Naive thymus-derived CD8-positive, alpha-beta T cell (primary cell): ENCODE results near the gene SPATA20. TPM values are rescaled to one million over a fixed set of nuclear protein-coding genes. Genes with fewer than 3 reads are reported as not detected.

Experiments used
- ATAC-seq, 2 donors: fragments of 150-1000 bp; cut with Tn5 transposase in 1 of 2; sonication (Bioruptor Pico), chemical (Tn5 transposase) in 1 of 2; 1 replicate in 1 of 2; 2 replicates in 1 of 2; pipeline ENCODE4 v1.10.0; 2021; ENCODE audit warnings: mild to moderate bottlenecking in 2 of 2, moderate library complexity in 2 of 2
- POLR2A ChIA-PET: fragments of 350-600 bp; sonication (Branson Sonifier 250); formaldehyde crosslinking; loops from one replicate; lab custom pipeline; 2021; ENCODE audit warnings: antibody characterized with exemption; lab: Charles Lee
- DNase-seq, 10 donors: peaks; one replicate each; pipeline versions ENCODE4 v3.0.0 to v3.0.0-alpha.2; 2020 to 2022
- H3K27ac Mint-ChIP-seq, 10 donors: one replicate each; pipeline ENCODE4 v1.8.0; 2020 to 2022; ENCODE audit warnings: mild to moderate bottlenecking in 10 of 10, mixed read lengths in 10 of 10, moderate library complexity in 4 of 10, inconsistent platforms in 1 of 10
- H3K27me3 Mint-ChIP-seq, 5 donors: one replicate each; pipeline ENCODE4 v1.8.0; 2021 to 2022; ENCODE audit warnings: mixed read lengths in 5 of 5
- H3K36me3 Mint-ChIP-seq, 3 donors: one replicate each; pipeline ENCODE4 v1.8.0; 2020 to 2022; ENCODE audit warnings: mixed read lengths in 3 of 3, mild to moderate bottlenecking in 2 of 3, inconsistent platforms in 1 of 3
- H3K4me1 Mint-ChIP-seq, 4 donors: one replicate each; pipeline ENCODE4 v1.8.0; 2021 to 2022; ENCODE audit warnings: mixed read lengths in 4 of 4
- H3K4me3 Mint-ChIP-seq, 10 donors: one replicate each; pipeline ENCODE4 v1.8.0; 2020 to 2022; ENCODE audit warnings: mild to moderate bottlenecking in 10 of 10, mixed read lengths in 10 of 10, moderate library complexity in 6 of 10, inconsistent platforms in 1 of 10
- H3K9me3 Mint-ChIP-seq, 9 donors: one replicate each; pipeline ENCODE4 v1.8.0; 2020 to 2022; ENCODE audit warnings: mixed read lengths in 9 of 9, mild to moderate bottlenecking in 3 of 9, inconsistent platforms in 1 of 9, moderate library complexity in 1 of 9
- polyA plus RNA-seq, 3 donors: library from polyadenylated mRNA; unstranded; fragments of 300-500 nt; fragmentation: Illumina TruSeq; gene quantifications; one replicate each; pipeline ENCODE4 v1.2.3, GENCODE V29; 2021
- total RNA-seq, 8 experiments: library from RNA in 2 of 8; stranded (reverse) in 2 of 8; gene quantifications; one replicate each; pipeline ENCODE4 v1.2.3 and lab custom pipeline; 2021 to 2026

SPATA20 gene
- 10 to 100 TPM; 33.2 to 39.8 TPM for total RNA-seq
- 1 to 10 TPM; 6.9 to 8.9 (median 7.5) TPM for polyA plus RNA-seq
- 5.3 to 35.4 (median 22.1) reads per million in 6 experiments for total RNA-seq (lab: John Stamatoyannopoulos, UW)

GRCh38 chr17:50547035-50547735 lies at the start of gene SPATA20:
TSS of gene SPATA20 (plus strand) at chr17:50547174. CDS start at chr17:50547209, 35 bp downstream.
- Mint-ChIP-seq H3K27me3 (peaks cover 0 to 12% (median 6%) of the 10 kb centered on the region in 5 donors), H3K4me1 (peaks cover 13 to 23% (median 23%) of the 10 kb centered on the region in 4 donors), H3K27ac (peak within 1 kb of the TSS; percentile 43 to 88 (median 70)), H3K36me3 (peaks cover 0 to 5% (median 0%) of the 10 kb centered on the region in 3 donors), H3K9me3 (no peaks in the 10 kb centered on the region), H3K4me3 (peak within 1 kb of the TSS; percentile 72 to 85 (median 78))
- peak; percentile 77 to 92 (median 82) for DNase-seq
- POLR2A ChIA-PET = interaction anchor here (0.6 kb wide), 1 partner anchor 304 kb away, joined by 3 read pairs; no protein-coding TSS in a partner anchor
- ATAC-seq = peak; percentile 83 to 89

- no peaks in the 10 kb centered on the region for H3K9me3 Mint-ChIP-seq
- no peaks in the 10 kb centered on the region for H3K27me3 Mint-ChIP-seq
- H3K27ac Mint-ChIP-seq = no peak overlapping the region
- POLR2A ChIA-PET = no interaction called here
- no peak for DNase-seq
- H3K36me3 Mint-ChIP-seq = no peaks in the 10 kb centered on the region
- no peak for ATAC-seq
- peaks cover 0 to 2% (median 0%) of the 10 kb centered on the region in 4 donors for H3K4me1 Mint-ChIP-seq
- no peak overlapping the region for H3K4me3 Mint-ChIP-seq
Observed at GRCh38 chr17:50498021-50498874, 48.7 kb upstream of the SPATA20 start.

- POLR2A ChIA-PET = no interaction called here
- H3K36me3 Mint-ChIP-seq = no peaks in the 10 kb centered on the region
- H3K4me1 Mint-ChIP-seq = peaks cover 5 to 7% (median 6%) of the 10 kb centered on the region in 4 donors
- ATAC-seq = no peak
- H3K27me3 Mint-ChIP-seq = no peaks in the 10 kb centered on the region
- no peaks in the 10 kb centered on the region for H3K9me3 Mint-ChIP-seq
- no peak overlapping the region for H3K27ac Mint-ChIP-seq
- H3K4me3 Mint-ChIP-seq = no peak overlapping the region
- no peak for DNase-seq
Observed at GRCh38 chr17:50499270-50499669, 47.7 kb upstream of the SPATA20 start.

GRCh38 chr17:50499721-50500120 lies 47.3 kb upstream of the SPATA20 start:
- Mint-ChIP-seq H3K36me3 (no peaks in the 10 kb centered on the region), H3K4me3 (no peak overlapping the region), H3K9me3 (no peaks in the 10 kb centered on the region), H3K27ac (no peak overlapping the region), H3K4me1 (peaks cover 5 to 9% (median 8%) of the 10 kb centered on the region in 4 donors), H3K27me3 (no peaks in the 10 kb centered on the region)
- POLR2A ChIA-PET = interaction anchor here (0.7 kb wide), 1 partner anchor 345 kb away, joined by 4 read pairs; no protein-coding TSS in a partner anchor
- no peak for DNase-seq
- ATAC-seq = no peak

- DNase-seq = peak in 1 of 10 donors; percentile 9
- no peaks in the 10 kb centered on the region for H3K36me3 Mint-ChIP-seq
- no peak overlapping the region for H3K4me3 Mint-ChIP-seq
- ATAC-seq = no peak
- peaks cover 5 to 16% (median 13%) of the 10 kb centered on the region in 4 donors for H3K4me1 Mint-ChIP-seq
- POLR2A ChIA-PET = no interaction called here
- no peak overlapping the region for H3K27ac Mint-ChIP-seq
- H3K9me3 Mint-ChIP-seq = no peaks in the 10 kb centered on the region
- no peaks in the 10 kb centered on the region for H3K27me3 Mint-ChIP-seq
Observed at GRCh38 chr17:50501054-50501453, 45.9 kb upstream of the SPATA20 start.

GRCh38 chr17:50502301-50502990 lies 44.5 kb upstream of the SPATA20 start:
- ATAC-seq (no peak), DNase-seq (no peak)
- H3K27me3 Mint-ChIP-seq = no peaks in the 10 kb centered on the region
- peak overlapping the region in 2 of 10 donors; percentile 53 to 87 for H3K27ac Mint-ChIP-seq
- POLR2A ChIA-PET = no interaction called here
- no peak overlapping the region for H3K4me3 Mint-ChIP-seq
- no peaks in the 10 kb centered on the region for H3K9me3 Mint-ChIP-seq
- peaks cover 5 to 16% (median 14%) of the 10 kb centered on the region in 4 donors for H3K4me1 Mint-ChIP-seq
- no peaks in the 10 kb centered on the region for H3K36me3 Mint-ChIP-seq

- no peak for DNase-seq
- Mint-ChIP-seq H3K36me3 (no peaks in the 10 kb centered on the region), H3K27ac (peak overlapping the region in 3 of 10 donors; percentile 32 to 80 (median 63)), H3K4me3 (peak overlapping the region in 1 of 10 donors; percentile 65), H3K9me3 (no peaks in the 10 kb centered on the region), H3K27me3 (no peaks in the 10 kb centered on the region), H3K4me1 (peaks cover 15 to 37% (median 31%) of the 10 kb centered on the region in 4 donors)
- ATAC-seq = no peak
- POLR2A ChIA-PET = no interaction called here
Observed at GRCh38 chr17:50505591-50506130, 41.3 kb upstream of the SPATA20 start.

- H3K9me3 Mint-ChIP-seq = no peaks in the 10 kb centered on the region
- no peak for ATAC-seq
- peak overlapping the region in 9 of 10 donors; percentile 10 to 80 (median 60) for H3K27ac Mint-ChIP-seq
- no peak for DNase-seq
- H3K4me1 Mint-ChIP-seq = peaks cover 15 to 43% (median 33%) of the 10 kb centered on the region in 4 donors
- POLR2A ChIA-PET = interaction anchor here (0.5 kb wide), 1 partner anchor 10 kb away, joined by 4 read pairs; no protein-coding TSS in a partner anchor
- no peaks in the 10 kb centered on the region for H3K36me3 Mint-ChIP-seq
- peak overlapping the region in 3 of 10 donors; percentile 1 to 33 (median 25) for H3K4me3 Mint-ChIP-seq
- H3K27me3 Mint-ChIP-seq = no peaks in the 10 kb centered on the region
Observed at GRCh38 chr17:50506298-50506697, 40.7 kb upstream of the SPATA20 start.

- H3K4me1 Mint-ChIP-seq = peaks cover 19 to 48% (median 36%) of the 10 kb centered on the region in 4 donors
Observed at GRCh38 chr17:50507871-50508572, 39.0 kb upstream of the SPATA20 start, which contains the start of gene MYCBPAP. TSS of gene MYCBPAP (plus strand) at chr17:50508439. CDS start at chr17:50508675, 236 bp downstream.

GRCh38 chr17:50508573-50509460 lies 38.2 kb upstream of the SPATA20 start:
- H3K4me1 Mint-ChIP-seq = peaks cover 16 to 44% (median 32%) of the 10 kb centered on the region in 4 donors
- POLR2A ChIA-PET = interaction anchor here (0.6 to 0.7 kb wide), 2 partner anchors 73 to 122 kb away, joined by 3 read pairs; no protein-coding TSS in a partner anchor
- no peaks in the 10 kb centered on the region for H3K27me3 Mint-ChIP-seq
- no peaks in the 10 kb centered on the region for H3K36me3 Mint-ChIP-seq
- peak overlapping the region; percentile 87 to 95 (median 92) for H3K4me3 Mint-ChIP-seq
- no peak for ATAC-seq
- H3K27ac Mint-ChIP-seq = peak overlapping the region; percentile 71 to 96 (median 88)
- H3K9me3 Mint-ChIP-seq = no peaks in the 10 kb centered on the region
- no peak for DNase-seq

More at GRCh38 chr17:50507871-50508572, 39.0 kb upstream of the SPATA20 start, which contains the start of gene MYCBPAP:
- Mint-ChIP-seq H3K36me3 (no peaks in the 10 kb centered on the region), H3K27me3 (no peaks in the 10 kb centered on the region), H3K27ac (peak within 1 kb of the TSS; percentile 71 to 96 (median 93)), H3K9me3 (no peaks in the 10 kb centered on the region), H3K4me3 (peak within 1 kb of the TSS; percentile 87 to 95 (median 93))
- ATAC-seq = peak; percentile 82 to 91
- peak; percentile 73 to 87 (median 80) for DNase-seq
- POLR2A ChIA-PET = no interaction called here
